Activated CD4-positive, alpha-beta T cell treated with anti-CD3 and anti-CD28 coated beads, Interleukin-2, amount 50 U/mL, for 24 hours (primary cell): Measurements from ENCODE around the gene LPCAT4.
A peak's percentile ranks its signal among the peaks of the same experiment; 100 is the strongest.
"Not testable (repeated sequence)": the region's sequence is repeated elsewhere in the genome, so short reads cannot be mapped to it uniquely, and the experiment has no call there.

Experiments
- DNase-seq, 2 donors: peaks; one replicate each; pipeline ENCODE4 v3.0.0-alpha.2; 2020; ENCODE audit warnings: low read depth in 1 of 2, low spot score in 1 of 2

LPCAT4 gene

DNA sequence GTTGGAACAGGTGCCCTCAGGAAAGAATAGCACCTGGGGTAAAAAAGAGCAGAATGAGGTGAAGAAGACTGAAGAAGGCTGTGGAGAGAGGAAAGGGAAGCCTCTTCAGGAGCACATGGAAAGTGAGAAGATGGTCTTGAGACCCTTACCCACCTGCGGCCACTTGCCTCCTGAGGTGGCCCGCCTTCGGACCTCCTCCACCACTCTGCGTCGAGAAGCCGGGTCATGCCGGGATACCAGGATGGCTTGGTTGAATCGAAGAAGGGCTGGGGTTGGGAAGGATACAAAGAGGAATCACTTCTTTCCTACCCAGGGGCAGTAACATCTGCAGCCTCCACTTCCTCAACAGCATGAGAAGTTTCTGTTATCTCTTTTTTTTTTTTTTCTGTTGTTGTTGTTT lies 3.0 kb downstream of the LPCAT4 start:
- no peak for DNase-seq

DNA sequence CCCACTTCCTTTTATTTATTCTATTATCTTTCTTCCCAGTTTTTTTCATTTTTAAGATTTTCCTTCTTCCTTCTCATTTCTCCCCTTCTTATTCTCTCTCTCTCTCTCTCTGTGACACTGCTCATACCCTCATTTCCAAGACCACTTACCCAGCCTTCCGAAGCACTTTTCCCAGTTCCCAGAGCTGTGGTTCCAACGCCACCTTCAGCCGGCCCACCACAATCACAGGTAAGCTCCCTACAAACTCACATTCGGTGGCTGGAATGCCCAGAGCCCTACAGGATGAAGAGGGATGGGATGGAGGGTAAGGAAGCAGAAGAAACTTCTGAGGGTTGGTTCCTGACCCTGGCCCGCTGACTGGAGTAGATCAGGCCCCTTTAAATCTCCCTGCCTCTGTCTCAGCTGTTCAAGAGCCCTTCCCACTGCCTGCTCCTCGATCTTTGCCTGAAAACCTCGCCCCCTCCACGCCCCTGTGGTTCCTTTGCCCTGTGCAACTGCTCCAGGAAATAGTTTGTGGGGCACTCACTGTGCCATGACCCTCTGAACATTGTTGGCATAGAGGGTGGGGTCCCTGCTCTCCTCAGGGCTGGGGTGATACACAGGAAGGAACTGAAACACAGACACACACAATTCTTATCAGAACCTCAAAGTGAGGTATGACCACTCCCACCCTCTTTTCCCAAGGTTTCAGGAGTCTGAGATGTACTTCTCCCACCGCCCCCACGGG lies 4.8 kb downstream of the LPCAT4 start:
- no peak for DNase-seq

DNA sequence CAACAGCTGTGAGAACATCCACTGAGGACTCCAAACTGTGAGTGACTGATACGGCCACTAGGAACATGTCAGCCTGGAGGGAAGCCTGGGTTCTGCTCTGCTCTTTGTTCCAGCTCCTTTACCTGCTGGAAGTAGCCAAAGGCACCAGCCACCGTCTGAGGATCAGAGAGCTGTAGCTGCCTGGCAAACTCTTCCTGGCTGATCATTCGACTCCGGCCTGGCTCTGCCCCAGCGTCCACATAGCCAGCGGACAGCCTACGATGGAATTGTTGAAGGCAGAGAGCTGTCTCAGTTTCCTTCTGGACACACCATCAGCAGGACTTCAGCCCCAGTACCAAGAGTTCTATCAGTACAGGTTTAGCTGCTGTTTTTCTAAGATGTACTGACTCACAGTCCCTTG lies 5.7 kb downstream of the LPCAT4 start:
- DNase-seq = no peak

DNA sequence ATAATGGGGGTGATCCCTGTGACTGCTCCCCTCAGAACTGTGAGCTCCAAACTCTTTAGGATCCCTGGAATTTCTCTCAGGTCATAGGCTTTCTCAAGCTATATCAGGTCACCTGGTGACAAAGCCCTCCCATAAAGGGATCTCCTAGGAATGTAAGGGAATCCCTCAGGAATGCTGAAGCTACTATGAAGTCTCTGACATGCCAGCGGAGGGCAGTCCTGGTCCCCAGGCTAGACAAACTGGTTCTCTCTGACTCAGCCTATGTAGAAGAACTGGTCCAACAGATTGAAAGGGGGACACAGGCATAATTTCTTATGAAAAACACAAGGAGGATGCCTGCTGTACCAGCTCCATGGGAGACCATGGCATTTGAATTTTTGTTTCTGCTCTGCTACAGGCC lies 6.7 kb downstream of the LPCAT4 start:
- no peak for DNase-seq

DNA sequence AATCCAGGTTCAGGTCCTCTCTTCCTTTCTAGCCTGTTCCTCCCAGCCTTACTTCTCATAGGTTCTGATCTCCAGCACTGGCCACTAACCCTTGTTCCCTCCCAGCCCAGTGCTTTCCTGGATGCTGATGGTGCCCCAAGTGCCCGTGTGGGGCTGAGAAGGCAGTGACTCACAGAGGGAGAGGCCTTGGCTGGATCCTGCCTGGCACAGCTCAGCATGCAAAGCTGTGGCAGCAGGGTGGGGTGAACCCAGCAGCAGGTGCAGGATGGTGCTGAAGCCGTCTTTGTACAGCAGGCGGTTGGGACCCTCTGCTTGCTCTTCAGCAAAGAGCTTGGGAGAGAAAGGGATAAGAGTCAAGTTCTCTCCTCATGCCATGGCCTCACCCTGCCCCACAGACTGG lies 7.6 kb downstream of the LPCAT4 start:
- DNase-seq = no peak

DNA sequence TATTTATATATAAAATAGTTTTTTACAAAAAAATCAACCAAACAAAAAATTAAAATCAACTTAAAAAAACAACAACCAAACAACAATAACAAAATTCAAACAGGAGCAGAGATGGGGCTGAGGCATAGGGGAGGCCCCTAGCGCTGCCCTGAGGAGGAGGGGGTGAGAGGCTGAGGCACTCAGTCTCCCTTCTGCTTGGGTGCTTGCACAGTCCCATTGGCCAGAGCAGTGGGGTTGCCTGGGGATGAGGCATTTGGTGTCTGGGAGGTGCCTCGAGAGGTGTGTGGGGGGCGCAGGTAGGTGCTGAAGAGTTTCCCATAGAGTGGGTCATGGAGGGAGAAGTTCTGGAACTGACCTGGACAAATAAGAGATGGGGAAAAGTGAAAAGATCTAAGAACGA lies 8.0 kb downstream of the LPCAT4 start:
- no peak for DNase-seq

DNA sequence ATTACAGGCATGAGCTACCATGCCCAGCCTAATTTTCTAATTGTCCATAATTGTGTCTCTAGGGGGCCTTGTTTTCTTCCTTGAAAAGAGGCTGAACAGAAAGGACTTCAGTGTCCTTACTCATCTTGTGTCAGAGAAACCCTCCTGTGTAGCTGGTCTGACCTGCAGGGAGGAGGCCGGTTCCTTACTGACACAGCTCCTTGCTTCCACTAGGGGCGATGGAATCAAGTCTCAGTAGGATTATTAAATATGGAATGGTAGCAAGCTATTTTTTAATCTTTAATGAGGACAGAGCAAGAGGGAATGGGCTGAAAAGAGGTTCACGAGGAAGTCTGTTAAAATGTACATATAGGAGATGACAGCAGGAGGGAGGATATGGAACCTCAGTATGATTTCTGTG lies 8.6 kb downstream of the LPCAT4 start:
- no peak for DNase-seq

DNA sequence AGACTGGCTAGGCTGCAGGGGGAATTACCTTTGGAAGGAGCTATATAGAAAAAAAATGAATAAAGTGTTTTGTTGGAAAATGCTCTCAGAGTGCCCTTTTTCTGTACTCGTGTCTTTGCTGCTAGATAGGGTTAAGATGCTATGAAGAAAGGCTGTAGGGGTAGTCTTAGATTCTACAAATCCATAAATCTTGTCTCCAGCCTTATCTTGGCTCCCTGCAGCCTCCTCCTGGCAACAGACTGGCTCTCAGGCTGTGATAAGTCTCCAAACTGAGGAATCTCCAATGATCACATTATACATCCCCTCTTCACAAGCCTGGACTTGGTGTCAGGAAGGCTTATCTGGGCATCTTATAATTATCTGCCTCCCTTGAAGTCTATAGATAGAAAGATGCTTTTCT lies 9.3 kb downstream of the LPCAT4 start:
- DNase-seq = no peak

DNA sequence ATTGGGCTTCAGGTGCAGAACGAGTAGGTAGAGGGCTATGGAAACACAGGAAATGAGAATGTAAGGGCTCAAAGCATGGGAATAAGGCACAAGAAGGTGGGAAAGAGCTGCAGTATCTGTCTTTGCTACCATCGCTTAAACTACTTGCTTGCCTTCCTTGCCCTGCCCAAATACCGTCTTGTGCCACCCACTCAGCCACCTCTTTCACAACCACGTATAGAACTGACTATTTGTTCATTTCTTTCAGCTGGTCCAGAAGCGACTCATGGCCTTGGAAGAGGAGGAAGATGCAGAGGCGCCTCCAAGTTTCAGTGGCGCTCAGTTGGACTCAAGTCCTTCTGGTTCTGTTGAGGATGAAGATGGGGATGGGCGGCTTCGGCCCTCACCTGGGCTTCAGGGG lies 11.8 kb downstream of the LPCAT4 start:
- no peak for DNase-seq

DNA sequence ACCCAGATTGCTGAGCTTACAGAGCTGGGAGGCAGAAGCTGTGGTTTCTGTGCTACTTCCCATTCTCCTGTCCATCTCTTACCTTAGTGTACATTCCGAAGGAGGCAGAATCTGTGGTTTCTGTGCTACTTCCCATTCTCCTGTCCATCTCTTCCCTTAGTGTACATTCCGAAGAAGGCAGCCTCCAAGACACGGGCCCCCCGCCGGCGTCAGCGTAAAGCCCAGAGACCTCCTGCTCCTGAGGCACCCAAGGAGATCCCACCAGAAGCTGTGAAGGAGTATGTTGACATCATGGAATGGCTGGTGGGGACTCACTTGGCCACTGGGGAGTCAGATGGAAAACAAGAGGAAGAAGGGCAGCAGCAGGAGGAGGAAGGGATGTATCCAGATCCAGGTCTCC lies 12.7 kb downstream of the LPCAT4 start:
- DNase-seq = no peak

DNA sequence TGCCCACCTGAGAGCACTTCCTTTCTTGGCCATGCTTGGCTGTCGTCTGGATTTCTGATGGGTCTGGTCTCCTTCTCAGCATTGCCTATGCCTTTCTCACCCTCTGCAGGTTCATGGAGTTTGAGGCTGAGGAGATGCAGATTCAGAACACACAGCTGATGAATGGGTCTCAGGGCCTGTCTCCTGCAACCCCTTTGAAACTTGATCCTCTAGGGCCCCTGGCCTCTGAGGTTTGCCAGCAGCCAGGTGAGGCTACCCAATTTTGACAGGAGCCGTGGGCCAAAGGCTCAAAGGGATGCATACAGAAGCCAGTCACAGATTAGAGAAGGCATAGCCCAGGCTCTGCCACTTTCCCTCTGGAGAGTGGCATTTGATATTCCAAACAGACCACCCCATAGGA lies 13.4 kb downstream of the LPCAT4 start:
- no peak for DNase-seq

DNA sequence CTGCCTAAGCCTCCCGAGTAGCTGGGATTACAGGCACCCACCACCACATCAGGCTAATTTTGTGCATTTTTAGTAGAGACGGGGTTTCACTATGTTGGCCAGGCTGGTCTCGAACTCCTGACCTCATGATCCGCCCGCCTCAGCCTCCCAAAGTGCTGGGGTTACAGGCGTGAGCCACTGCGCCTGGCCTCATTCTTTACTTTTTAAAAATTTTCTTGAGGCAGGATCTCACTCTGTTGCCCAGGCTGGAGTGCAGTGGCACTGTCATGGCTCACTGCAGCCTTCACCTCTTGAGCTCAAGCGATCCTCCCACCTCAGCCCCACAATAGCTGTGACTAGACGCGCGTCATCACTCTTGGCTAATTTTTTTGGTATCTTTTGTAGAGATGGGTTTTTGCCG lies 14.0 kb downstream of the LPCAT4 start:
- DNase-seq = not testable (repeated sequence)

DNA sequence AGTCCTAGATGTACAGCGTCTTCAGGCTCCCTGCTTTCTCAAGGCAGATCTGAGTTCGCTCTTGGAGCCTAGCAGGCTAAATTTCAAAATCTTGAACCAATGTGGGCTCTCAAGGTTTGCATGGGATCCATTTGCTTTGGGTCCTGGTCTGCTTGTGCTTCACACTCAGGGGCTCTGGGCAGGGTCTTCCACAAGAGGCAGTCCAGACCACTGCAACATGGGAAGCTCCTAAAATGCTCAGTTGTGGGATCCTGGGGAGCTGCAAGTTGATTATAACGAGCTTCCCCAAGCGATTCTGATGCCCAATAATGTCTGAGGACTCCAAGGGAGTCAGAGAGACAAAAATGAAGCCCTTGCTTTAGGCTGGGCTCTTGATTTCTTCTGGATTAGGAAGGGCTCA lies 17.2 kb downstream of the LPCAT4 start:
- DNase-seq = no peak

DNA sequence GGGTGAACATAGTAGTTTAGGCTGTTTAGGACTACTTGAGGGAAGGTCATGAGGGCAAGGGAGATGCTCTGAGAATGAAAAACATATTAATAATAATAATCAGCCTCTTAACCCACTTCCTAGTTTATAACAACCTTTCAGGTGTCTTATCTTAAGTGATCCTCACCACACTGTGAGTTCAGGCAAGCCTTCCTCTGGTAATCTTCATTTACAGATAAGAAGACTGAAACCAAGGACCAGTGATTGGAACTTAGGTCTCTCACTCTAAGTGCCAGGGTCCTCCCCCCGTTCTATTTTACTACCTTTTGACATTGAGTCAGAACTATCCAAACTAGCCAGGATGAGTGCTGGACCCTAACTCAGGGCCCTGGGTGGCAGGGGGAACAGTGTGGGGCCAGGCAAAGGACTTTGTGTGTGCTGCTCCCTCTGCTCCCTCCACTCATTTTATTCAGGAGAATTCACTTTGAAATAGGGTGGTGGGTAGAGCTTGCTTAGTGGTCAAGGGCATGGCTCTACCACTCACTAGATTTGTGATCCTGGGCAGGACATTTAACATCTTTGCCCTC lies 18.2 kb downstream of the LPCAT4 start:
- DNase-seq = no peak

DNA sequence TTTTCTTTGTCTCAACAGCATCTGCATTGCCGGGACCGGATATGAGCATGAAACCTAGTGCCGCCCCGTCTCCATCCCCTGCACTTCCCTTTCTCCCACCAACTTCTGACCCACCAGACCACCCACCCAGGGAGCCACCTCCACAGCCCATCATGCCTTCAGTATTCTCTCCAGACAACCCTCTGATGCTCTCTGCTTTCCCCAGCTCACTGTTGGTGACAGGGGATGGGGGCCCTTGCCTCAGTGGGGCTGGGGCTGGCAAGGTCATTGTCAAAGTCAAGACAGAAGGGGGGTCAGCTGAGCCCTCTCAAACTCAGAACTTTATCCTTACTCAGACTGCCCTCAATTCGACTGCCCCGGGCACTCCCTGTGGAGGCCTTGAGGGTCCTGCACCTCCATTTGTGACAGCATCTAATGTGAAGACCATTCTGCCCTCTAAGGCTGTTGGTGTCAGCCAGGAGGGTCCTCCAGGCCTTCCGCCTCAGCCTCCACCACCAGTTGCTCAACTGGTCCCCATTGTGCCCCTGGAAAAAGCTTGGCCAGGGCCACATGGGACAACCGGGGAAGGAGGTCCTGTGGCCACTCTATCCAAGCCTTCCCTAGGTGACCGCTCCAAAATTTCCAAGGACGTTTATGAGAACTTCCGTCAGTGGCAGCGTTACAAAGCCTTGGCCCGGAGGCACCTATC lies 18.9 kb downstream of the LPCAT4 start:
- no peak for DNase-seq

DNA sequence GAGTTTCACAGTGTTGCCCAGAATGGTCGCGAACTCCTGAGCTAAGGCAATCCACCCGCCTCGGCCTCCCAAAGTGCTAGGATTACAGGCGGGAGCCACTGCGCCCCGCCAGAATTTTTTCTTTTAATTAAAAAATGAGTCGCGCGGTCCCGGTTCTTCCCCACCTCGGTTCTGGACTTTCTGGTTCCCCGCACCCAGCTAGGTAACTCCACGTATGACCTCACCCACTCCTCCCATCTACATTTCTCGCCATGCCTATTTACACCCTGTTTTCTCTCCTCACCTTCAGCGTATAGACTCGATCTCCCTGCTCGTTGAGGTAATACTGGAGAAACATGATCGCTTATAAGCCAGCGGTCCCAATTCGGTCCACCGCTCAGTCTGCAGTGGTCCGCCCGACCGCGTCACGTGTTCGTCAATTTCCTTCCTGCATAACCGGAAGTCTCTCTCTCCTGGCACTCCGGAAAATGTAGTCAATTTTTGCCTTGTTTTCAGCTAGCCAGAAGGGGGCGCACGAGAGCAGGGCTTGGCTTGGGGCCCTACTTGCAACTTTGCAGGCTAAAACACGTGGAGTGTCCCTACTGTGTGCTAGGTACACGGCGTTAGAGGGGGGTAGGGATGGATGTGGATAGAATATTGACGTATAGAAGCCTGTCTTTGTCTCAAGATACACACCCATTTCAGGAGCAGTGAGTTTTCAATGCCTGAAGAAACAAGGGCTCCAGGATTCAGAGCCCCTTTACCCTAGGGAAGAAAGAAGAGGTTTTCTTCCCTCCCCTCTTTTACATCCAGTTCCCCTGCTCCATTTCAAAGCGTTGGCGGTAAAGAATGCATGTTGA lies 24.0 kb downstream of the LPCAT4 start, which contains the start of the genes NOP10 and NUTM1:
Gene NOP10 (minus strand): TSS at position 400 of the 839 bp plus-strand sequence. CDS start 63 bp downstream, at position 337.
Gene NUTM1 (plus strand): TSS at position 579 of the 839 bp plus-strand sequence. CDS start 382 bp downstream, outside the sequence.
- peak; percentile 94 for DNase-seq

DNA sequence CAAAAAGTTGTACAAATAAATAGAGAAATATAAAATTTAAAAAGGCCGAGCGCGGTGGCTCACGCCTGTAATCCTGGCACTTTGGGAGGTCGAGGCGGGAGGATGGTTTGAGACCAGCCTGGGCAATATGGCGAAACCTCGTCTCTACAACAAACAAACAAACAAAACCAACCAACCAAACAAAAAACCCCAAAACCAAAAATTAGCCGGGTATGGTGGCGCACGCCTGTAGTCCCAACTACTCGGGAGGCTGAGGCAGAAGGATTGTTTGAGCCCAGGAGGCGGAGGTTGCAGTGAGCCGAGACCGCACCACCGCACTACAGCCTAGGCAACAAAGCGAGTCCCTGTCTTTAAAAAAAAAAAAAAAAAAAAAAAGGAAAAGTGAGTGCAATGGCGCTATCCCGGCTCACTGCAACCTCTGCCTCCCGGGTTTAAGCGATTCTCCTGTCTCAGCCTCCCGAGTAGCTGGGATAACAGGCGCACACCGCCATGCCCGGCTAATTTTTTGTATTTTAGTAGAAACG lies 24.7 kb downstream of the LPCAT4 start:
- not testable (repeated sequence) for DNase-seq

DNA sequence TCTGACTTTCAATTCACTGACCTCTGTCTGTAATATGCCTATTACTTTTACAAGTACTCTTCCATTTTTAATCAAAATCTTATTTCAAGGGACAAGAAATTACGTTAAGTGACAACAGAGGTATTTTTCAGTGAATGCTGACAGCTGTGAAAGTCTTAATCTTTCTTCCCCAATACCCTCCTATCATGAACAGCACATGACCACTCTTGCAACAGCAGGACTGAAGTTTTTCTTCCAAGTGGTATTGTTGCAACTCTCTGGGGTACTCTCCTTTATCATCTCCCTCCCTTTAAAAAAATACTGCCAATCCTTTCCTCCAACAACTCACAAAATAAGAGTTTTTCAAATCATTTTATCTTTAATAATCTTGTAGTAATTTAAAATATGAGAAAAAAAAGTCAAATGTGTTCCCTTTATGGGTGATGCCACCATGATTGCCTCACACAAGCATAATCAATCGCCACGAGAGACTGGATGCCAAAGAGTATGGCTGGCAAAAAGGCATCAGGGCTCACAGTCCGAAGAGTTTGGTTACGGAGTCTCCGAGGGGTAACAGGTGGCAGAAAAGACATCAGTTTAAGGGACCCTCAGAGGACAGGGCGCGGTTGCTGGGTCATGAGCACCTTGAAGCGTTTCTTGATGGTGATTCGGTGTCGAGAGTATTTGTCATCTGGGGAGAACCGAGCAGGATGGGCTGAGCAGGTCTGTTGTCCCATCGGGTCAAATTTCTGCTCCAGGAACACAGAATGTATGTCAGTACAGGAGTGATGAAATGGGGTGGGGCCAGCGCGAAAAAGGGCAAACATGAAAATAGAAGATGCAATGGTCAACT lies 25.4 kb downstream of the LPCAT4 start:
- DNase-seq = no peak

DNA sequence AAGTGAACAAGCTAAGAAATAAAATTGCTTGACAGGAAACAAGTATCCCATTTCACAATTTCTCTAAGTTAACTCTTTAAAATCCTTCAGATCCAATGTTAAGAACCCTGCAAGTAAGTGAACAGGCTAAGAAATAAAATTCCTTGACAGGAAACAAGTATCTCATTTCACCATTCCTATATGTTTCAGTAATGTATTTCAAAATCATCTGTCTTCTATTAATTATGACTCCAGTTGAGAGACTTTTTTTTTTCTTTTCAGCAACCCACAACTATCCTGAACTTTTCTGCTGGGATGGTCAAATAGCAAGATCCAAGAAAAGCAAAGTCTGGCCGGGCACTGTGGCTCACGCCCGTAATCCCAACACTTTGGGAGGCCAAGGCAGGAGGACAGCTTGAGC lies 27.1 kb downstream of the LPCAT4 start:
- no peak for DNase-seq

DNA sequence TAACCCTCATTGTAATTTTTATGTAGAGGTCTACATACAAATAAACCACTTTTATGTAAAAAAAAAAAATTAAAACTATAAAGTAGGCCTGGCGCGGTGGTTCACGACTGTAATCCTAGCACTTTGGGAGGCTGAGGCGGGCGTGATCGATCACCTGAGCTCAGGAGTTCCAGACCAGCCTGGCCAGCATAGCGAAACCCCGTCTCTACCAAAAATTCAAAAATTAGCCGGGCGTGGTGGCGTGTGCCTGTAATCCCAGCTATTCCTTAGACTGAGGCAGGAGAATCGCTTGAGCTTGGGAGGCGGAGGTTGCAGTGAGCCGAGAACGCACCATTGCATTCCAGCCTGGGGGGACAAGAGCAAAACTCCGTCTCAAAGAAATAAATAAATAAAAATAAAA lies 28.6 kb downstream of the LPCAT4 start:
- DNase-seq = no peak
